ENCODE data around the gene CPEB1. TPM values are rescaled to one million over a fixed set of nuclear protein-coding genes. Genes with fewer than 3 reads are reported as not detected.
"Not testable (repeated sequence)": the region's sequence is repeated elsewhere in the genome, so short reads cannot be mapped to it uniquely, and the experiment has no call there.

CPEB1 gene
- total RNA-seq, 1 donor from 2014 or later = 15.4 TPM

DNA sequence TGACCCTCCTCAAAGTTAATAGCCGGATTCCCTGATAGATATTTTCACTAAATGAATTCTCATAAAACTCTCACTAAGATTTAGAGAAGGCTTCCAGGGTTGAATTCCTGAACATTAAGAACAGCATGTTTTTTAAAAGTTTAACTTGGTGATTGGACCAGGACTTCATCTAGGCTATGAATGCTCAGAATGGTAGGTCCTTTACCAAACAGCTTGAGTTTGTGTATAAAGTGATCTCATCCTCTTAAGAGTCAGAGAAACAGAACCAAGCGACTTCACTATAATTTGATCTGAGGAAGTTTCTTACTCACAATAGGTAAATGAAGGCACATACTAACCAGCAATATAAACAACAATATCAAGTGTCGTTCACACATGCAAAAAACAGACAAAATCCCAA, 143.1 kb downstream of the CPEB1 start:
- not testable (repeated sequence) for H4K20me1 ChIP-seq (ENCODE audit: insufficient read depth, low read length); H3K79me2 ChIP-seq (ENCODE audit: insufficient read depth, low read length); H3K9ac ChIP-seq (ENCODE audit: low read length); H3K27ac Mint-ChIP-seq (ENCODE audit: unreplicated experiment); H3K9me3 ChIP-seq (ENCODE audit: insufficient read depth, low read depth, low read length); FAIRE-seq; H3K4me1 Mint-ChIP-seq (ENCODE audit: low read depth, unreplicated experiment); H3K36me3 ChIP-seq (ENCODE audit: insufficient read depth, low read length); H3K27ac ChIP-seq (ENCODE audit: low read depth, low read length); H3K4me2 ChIP-seq (ENCODE audit: low read length); H2AFZ ChIP-seq (ENCODE audit: low read depth, low read length); H3K4me3 ChIP-seq (ENCODE audit: insufficient read depth, low read depth, low read length); H3K27me3 ChIP-seq (ENCODE audit: insufficient read depth, low read length); H3K27me3 Mint-ChIP-seq (ENCODE audit: low read depth, unreplicated experiment); H3K4me3 Mint-ChIP-seq (ENCODE audit: unreplicated experiment); DNase-seq (ENCODE audit: low read depth); H3K36me3 Mint-ChIP-seq (ENCODE audit: low read depth, unreplicated experiment); H3K9me3 Mint-ChIP-seq (ENCODE audit: unreplicated experiment); H3K4me1 ChIP-seq (ENCODE audit: insufficient read depth, low read length)

- H3K9me3 Mint-ChIP-seq (ENCODE audit: unreplicated experiment); H3K4me1 Mint-ChIP-seq (ENCODE audit: low read depth, unreplicated experiment); H3K36me3 ChIP-seq (ENCODE audit: insufficient read depth, low read length); H3K9me3 ChIP-seq (ENCODE audit: insufficient read depth, low read depth, low read length); FAIRE-seq; H3K4me1 ChIP-seq (ENCODE audit: insufficient read depth, low read length); H3K4me2 ChIP-seq (ENCODE audit: low read length); H3K27me3 Mint-ChIP-seq (ENCODE audit: low read depth, unreplicated experiment); H3K9ac ChIP-seq (ENCODE audit: low read length); H3K27ac ChIP-seq (ENCODE audit: low read depth, low read length); H3K27me3 ChIP-seq (ENCODE audit: insufficient read depth, low read length); H3K4me3 Mint-ChIP-seq (ENCODE audit: unreplicated experiment); DNase-seq (ENCODE audit: low read depth); H3K27ac Mint-ChIP-seq (ENCODE audit: unreplicated experiment); H3K36me3 Mint-ChIP-seq (ENCODE audit: low read depth, unreplicated experiment); H2AFZ ChIP-seq (ENCODE audit: low read depth, low read length); H4K20me1 ChIP-seq (ENCODE audit: insufficient read depth, low read length); H3K79me2 ChIP-seq (ENCODE audit: insufficient read depth, low read length); H3K4me3 ChIP-seq (ENCODE audit: insufficient read depth, low read depth, low read length): not testable (repeated sequence)
Measured at GRCh38 chr15:82502700-82503339, 144.3 kb downstream of the CPEB1 start.

DNA sequence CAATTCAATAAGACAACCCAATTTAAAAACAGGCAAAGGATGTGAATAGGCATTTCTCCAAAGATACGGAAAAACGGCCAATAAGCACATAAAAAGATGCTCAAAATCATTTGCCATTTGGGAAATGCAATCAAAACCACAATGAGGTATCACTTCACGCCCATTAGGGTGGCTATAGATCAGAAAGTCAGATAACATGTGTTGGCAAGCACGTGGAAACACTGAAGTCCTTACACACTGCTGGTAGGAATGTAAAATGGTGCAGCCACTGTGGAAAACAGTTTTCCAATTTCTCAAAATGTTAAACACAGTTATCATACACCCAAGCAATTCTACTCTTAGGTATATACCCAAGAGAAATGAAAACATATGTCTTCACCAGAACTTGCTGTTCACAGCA, 146.4 kb downstream of the CPEB1 start:
- H2AFZ ChIP-seq (ENCODE audit: low read depth, low read length); H3K27me3 ChIP-seq (ENCODE audit: insufficient read depth, low read length); H3K4me3 Mint-ChIP-seq (ENCODE audit: unreplicated experiment); H3K79me2 ChIP-seq (ENCODE audit: insufficient read depth, low read length); H3K27me3 Mint-ChIP-seq (ENCODE audit: low read depth, unreplicated experiment); H4K20me1 ChIP-seq (ENCODE audit: insufficient read depth, low read length); FAIRE-seq; H3K4me1 Mint-ChIP-seq (ENCODE audit: low read depth, unreplicated experiment); DNase-seq (ENCODE audit: low read depth); H3K27ac ChIP-seq (ENCODE audit: low read depth, low read length); H3K9me3 Mint-ChIP-seq (ENCODE audit: unreplicated experiment); H3K27ac Mint-ChIP-seq (ENCODE audit: unreplicated experiment); H3K4me2 ChIP-seq (ENCODE audit: low read length); H3K9me3 ChIP-seq (ENCODE audit: insufficient read depth, low read depth, low read length); H3K4me3 ChIP-seq (ENCODE audit: insufficient read depth, low read depth, low read length); H3K36me3 ChIP-seq (ENCODE audit: insufficient read depth, low read length); H3K36me3 Mint-ChIP-seq (ENCODE audit: low read depth, unreplicated experiment); H3K9ac ChIP-seq (ENCODE audit: low read length); H3K4me1 ChIP-seq (ENCODE audit: insufficient read depth, low read length): not testable (repeated sequence)

GRCh38 chr15:82497978-82498377, 149.2 kb downstream of the CPEB1 start:
- not testable (repeated sequence) for H3K4me2 ChIP-seq (ENCODE audit: low read length); H3K9me3 Mint-ChIP-seq (ENCODE audit: unreplicated experiment); H4K20me1 ChIP-seq (ENCODE audit: insufficient read depth, low read length); H3K4me1 Mint-ChIP-seq (ENCODE audit: low read depth, unreplicated experiment); DNase-seq (ENCODE audit: low read depth); H3K9me3 ChIP-seq (ENCODE audit: insufficient read depth, low read depth, low read length); H3K9ac ChIP-seq (ENCODE audit: low read length); H3K27ac Mint-ChIP-seq (ENCODE audit: unreplicated experiment); H3K27me3 ChIP-seq (ENCODE audit: insufficient read depth, low read length); H3K4me3 ChIP-seq (ENCODE audit: insufficient read depth, low read depth, low read length); H3K36me3 Mint-ChIP-seq (ENCODE audit: low read depth, unreplicated experiment); H2AFZ ChIP-seq (ENCODE audit: low read depth, low read length); FAIRE-seq; H3K27me3 Mint-ChIP-seq (ENCODE audit: low read depth, unreplicated experiment); H3K4me1 ChIP-seq (ENCODE audit: insufficient read depth, low read length); H3K27ac ChIP-seq (ENCODE audit: low read depth, low read length); H3K36me3 ChIP-seq (ENCODE audit: insufficient read depth, low read length); H3K79me2 ChIP-seq (ENCODE audit: insufficient read depth, low read length); H3K4me3 Mint-ChIP-seq (ENCODE audit: unreplicated experiment)

Other genes with a start within 250 kb of the CPEB1 start
- 5.2 and 6.0 TPM in 2 replicates for gene GOLGA6L9, start 217.5 kb downstream of the CPEB1 start, total RNA-seq
- gene RPS17, start 106.9 kb downstream of the CPEB1 start, total RNA-seq = 1,513 and 1,663 TPM in 2 replicates
- gene AP3B2, start 62.5 kb upstream of the CPEB1 start, total RNA-seq = 7.2 and 11.5 TPM in 2 replicates
- gene FSD2, start 158.7 kb upstream of the CPEB1 start, total RNA-seq = 0.09 TPM in 1 of 2 replicates, not detected in the other
- 8.3 and 9.4 TPM in 2 replicates for gene WHAMM, start 162.3 kb upstream of the CPEB1 start, total RNA-seq